Colonic mucosa (tissue), 4 donors: Measurements from ENCODE around the gene SWT1. TPM values are rescaled to one million over a fixed set of nuclear protein-coding genes. Genes with fewer than 3 reads are reported as not detected.

Source experiments
- DNase-seq: peaks from one replicate; pipeline ENCODE4 v3.0.0-alpha.2; 2020
- H3K27ac ChIP-seq: fragments of 200-600 bp; one replicate; pipeline ENCODE4 v1.8.0; 2021
- H3K27me3 ChIP-seq: fragments of 200-600 bp; one replicate; pipeline ENCODE4 v1.8.0; 2021
- H3K36me3 ChIP-seq: fragments of 200-600 bp; one replicate; pipeline ENCODE4 v1.8.0; 2021
- H3K4me1 ChIP-seq: fragments of 200-600 bp; one replicate; pipeline ENCODE4 v1.8.0; 2021; ENCODE audit warnings: mild to moderate bottlenecking
- H3K4me3 ChIP-seq: fragments of 200-600 bp; one replicate; pipeline ENCODE4 v1.8.0; 2021
- H3K9ac ChIP-seq, 2 donors: one replicate each; pipeline ENCODE4 v1.7.0; 2013; ENCODE audit warnings: control low read depth in 2 of 2, low read depth in 2 of 2, low read length in 2 of 2
- H3K9me3 ChIP-seq: fragments of 200-600 bp; one replicate; pipeline ENCODE4 v1.8.0; 2021
- intact Hi-C: fragments of 100-400 bp; cut with DNase I; formaldehyde crosslinking; loops from one replicate; pipeline ENCODE4 v1.14.1; 2022
- total RNA-seq, 2 donors: library from RNA; stranded (reverse); fragmentation: NEBNext Ultra II Directional in 1 of 2; extraction: Animal tissue kit (Norgen Biotek cat#: 25700) in 1 of 2; gene quantifications; one replicate each; pipeline ENCODE4 v1.2.1, GENCODE V29; 2021
- TF ChIP-seq, protein P1 (sequence below): fragments of 200-600 bp; IDR thresholded peaks from one replicate; pipeline ENCODE4 v1.8.0; 2022; ENCODE audit warnings: antibody characterized with exemption, mild to moderate bottlenecking
- donor health status: healthy.
- donor health status: DM: no; HTN: no; CAD: no.
- donor health status: DM: no; HTN: no; CAD: no.

SWT1 gene
- total RNA-seq, 2 donors from 2014 or later, result 3.4 to 5.7 TPM

DNA sequence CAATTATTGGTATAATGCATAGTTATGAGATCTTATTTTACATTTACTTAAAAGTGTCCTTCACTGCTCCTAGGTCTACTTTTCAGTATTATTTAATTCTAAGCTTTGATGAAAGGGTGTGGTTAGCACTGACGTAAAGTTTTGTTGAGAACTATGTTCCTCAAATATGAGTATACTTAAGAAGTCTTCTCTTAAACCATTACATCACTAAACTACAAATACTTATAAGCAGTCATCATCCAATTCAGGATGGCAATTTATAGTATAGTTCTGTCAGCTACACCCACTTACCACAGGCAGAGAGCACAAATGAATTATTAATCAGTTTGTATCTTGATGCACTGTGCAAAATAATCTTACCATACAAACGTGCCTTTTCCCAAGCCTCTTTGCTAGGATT is 27.3 kb upstream of the SWT1 start:
- intact Hi-C loops, result loop anchor here (10.0 kb wide), 1 partner anchor 425 kb away; no protein-coding TSS in a partner anchor
- peaks cover 5% of the 10 kb centered on the region for H3K9me3 ChIP-seq
- TF ChIP-seq, protein P1, sequence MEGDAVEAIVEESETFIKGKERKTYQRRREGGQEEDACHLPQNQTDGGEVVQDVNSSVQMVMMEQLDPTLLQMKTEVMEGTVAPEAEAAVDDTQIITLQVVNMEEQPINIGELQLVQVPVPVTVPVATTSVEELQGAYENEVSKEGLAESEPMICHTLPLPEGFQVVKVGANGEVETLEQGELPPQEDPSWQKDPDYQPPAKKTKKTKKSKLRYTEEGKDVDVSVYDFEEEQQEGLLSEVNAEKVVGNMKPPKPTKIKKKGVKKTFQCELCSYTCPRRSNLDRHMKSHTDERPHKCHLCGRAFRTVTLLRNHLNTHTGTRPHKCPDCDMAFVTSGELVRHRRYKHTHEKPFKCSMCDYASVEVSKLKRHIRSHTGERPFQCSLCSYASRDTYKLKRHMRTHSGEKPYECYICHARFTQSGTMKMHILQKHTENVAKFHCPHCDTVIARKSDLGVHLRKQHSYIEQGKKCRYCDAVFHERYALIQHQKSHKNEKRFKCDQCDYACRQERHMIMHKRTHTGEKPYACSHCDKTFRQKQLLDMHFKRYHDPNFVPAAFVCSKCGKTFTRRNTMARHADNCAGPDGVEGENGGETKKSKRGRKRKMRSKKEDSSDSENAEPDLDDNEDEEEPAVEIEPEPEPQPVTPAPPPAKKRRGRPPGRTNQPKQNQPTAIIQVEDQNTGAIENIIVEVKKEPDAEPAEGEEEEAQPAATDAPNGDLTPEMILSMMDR, result no peak
- no peaks in the 10 kb centered on the region for H3K4me1 ChIP-seq
- DNase-seq, result no peak
- H3K36me3 ChIP-seq, result no peaks in the 10 kb centered on the region
- no peak overlapping the region for H3K4me3 ChIP-seq
- no peaks in the 10 kb centered on the region for H3K27me3 ChIP-seq
- H3K27ac ChIP-seq, result no peak overlapping the region
- H3K9ac ChIP-seq, result no peak overlapping the region

DNA sequence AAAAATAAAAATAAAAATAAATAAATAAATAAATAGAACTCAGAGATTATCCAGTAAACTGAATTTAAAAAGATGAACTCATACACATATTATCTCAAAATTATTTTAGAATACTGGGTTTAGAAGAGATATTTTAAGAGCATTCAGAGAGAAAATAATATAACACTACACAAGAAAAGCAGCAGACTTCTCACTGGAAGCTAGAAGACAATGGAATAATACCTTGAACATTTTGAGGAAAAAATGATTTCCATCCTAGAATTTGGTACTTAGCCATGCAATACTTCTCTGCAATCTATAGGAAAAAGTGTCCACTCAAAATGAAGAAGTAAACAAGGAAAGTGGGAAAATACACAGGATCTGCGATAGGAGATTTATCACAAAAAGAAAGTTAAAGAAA is 24.4 kb upstream of the SWT1 start:
- Histone ChIP-seq H3K4me1 (no peaks in the 10 kb centered on the region), H3K36me3 (no peaks in the 10 kb centered on the region), H3K9ac (no peak overlapping the region), H3K27me3 (no peaks in the 10 kb centered on the region), H3K4me3 (no peak overlapping the region), H3K27ac (no peak overlapping the region), H3K9me3 (peaks cover 5% of the 10 kb centered on the region)
- TF ChIP-seq, protein P1, result no peak
- DNase-seq, result no peak
- intact Hi-C loops, result no loop called here

DNA sequence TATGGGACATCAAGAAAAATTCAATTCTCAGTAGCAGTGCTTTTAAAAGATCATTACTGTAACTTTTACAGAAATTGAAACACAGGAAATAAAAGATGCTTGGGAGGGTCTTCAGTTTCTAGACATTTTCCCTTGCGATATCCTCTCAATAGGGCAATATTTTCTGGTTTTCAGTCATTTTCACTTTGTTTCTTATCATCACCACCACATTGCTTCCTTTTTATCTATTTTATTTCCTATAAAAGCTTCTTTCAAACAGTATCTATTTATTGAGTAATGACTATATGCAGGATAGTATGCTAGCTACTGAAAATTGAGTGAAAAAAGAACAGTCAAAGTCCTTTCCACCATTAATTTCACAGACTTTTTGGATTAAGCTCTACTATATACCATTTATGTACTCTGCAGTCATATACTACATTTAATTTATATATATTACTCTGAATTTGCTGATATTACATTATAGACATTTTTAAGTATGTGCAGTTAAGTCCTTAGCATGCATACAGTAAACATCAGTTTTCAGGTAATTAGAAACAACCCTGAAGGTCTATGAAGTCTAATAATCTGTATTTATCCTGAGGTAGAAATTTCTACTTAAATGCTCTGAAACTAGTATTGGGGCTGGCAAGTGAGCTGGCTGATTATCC is 18.9 kb upstream of the SWT1 start:
- Histone ChIP-seq H3K27ac (no peak overlapping the region), H3K36me3 (no peaks in the 10 kb centered on the region), H3K27me3 (no peaks in the 10 kb centered on the region), H3K4me1 (no peaks in the 10 kb centered on the region), H3K9ac (no peak overlapping the region), H3K9me3 (peaks cover 3% of the 10 kb centered on the region), H3K4me3 (no peak overlapping the region)
- TF ChIP-seq, protein P1, result no peak
- intact Hi-C loops, result no loop called here
- DNase-seq, result no peak

DNA sequence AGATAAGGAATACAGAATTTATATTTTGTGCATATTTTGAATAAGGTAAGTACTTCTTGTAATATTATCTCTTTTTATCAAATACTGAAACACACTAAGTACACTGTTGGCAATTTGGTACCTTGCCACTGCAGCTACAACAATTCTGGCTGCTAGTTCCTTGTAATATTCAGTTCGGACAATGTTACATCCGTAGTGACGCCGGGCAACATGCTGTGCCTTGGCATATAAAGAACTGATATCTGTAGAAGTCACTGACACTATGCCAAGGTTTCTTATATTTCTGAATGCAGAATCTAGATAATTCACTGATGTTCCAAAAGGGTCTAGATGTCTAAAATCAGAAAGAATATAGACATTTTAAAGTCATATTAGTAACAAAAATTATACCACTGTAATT is 17.7 kb upstream of the SWT1 start:
- intact Hi-C loops, result no loop called here
- no peaks in the 10 kb centered on the region for H3K9me3 ChIP-seq
- no peaks in the 10 kb centered on the region for H3K4me1 ChIP-seq
- H3K27me3 ChIP-seq, result no peaks in the 10 kb centered on the region
- no peak overlapping the region for H3K27ac ChIP-seq
- no peak for DNase-seq
- TF ChIP-seq, protein P1, result no peak
- H3K36me3 ChIP-seq, result no peaks in the 10 kb centered on the region
- no peak overlapping the region for H3K9ac ChIP-seq
- H3K4me3 ChIP-seq, result no peak overlapping the region

DNA sequence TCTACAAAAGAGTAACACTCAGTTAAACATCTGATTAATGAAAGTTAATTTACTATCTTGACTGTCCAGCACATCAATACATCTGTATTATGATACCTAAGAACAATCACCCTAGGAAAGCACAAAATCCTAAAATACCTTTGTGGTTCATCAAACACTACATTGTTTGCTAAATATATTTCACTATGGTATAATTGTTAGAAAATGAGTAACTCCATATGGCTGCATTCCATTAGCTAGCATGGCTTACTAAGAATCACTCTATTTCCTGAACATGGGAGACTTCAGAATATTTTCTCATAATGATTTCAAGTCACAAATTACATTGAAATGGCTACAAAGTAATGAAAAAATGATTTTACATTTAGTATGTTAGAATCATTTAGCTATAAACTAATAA is 12.7 kb upstream of the SWT1 start:
- Histone ChIP-seq H3K36me3 (no peaks in the 10 kb centered on the region), H3K27ac (no peak overlapping the region), H3K9me3 (no peaks in the 10 kb centered on the region), H3K27me3 (no peaks in the 10 kb centered on the region), H3K4me1 (no peaks in the 10 kb centered on the region), H3K4me3 (no peak overlapping the region), H3K9ac (no peak overlapping the region)
- TF ChIP-seq, protein P1, result no peak
- intact Hi-C loops, result no loop called here
- no peak for DNase-seq
